ENCODE results near the gene SEH1L.

GRCh38 chr18:12968115-12968514, 20.3 kb downstream of the SEH1L start:
- TF ChIP-seq POLR2A (IDR thresholded peaks at IDR 0.05) (no peak), CTCF (IDR thresholded peaks at IDR 0.05) (no peak), POLR2AphosphoS5 (IDR thresholded peaks at IDR 0.05) (no peak)

Data from upper lobe of left lung (tissue), 4 donors.